ENCODE results near the gene GAPDHS. TPM values are rescaled to one million over a fixed set of nuclear protein-coding genes. Genes with fewer than 3 reads are reported as not detected.

The GAPDHS gene
- total RNA-seq, 1 experiment from 2014 or later, result not detected

DNA sequence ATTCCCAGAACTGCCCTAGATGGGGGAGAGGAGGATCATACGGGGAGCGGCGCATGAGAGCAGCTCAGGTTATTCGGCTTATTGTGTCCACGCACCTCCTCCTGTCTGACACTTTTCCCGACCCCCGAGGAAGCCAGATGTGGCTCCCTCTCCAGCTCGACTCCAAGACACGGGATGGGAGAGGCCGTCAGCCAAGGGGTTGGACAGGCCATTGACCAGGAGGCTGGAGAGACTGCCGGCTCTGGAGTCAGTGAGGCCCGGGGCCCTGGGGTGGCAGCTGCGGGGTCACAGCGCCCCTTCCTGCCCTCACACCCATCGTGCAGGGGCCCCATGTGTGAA lies 22.7 kb upstream of the GAPDHS start:
- no peak for DNase-seq
- no peak overlapping the region for H2BK15ac ChIP-seq (ENCODE audit: low read depth, low read length)
- H4K91ac ChIP-seq (ENCODE audit: insufficient read length, low read depth, low read length), result no peak overlapping the region
- no peak overlapping the region for H2BK120ac ChIP-seq (ENCODE audit: low read depth, low read length, poor library complexity, severe bottlenecking)
- no peak overlapping the region for H3K4ac ChIP-seq (ENCODE audit: low read depth, low read length)
- no peak overlapping the region for H3K9ac ChIP-seq (ENCODE audit: extremely low read depth, insufficient read length, low read length)
- no peaks in the 10 kb centered on the region for H3K4me1 ChIP-seq (ENCODE audit: insufficient read depth, low read length)
- Mint-ChIP-seq H3K36me3 (ENCODE audit: insufficient read depth in 1 of 3, low read depth in 3 of 3) (peaks cover 24 to 28% (median 27%) of the 10 kb centered on the region in 3 experiments), H3K27me3 (ENCODE audit: low read depth) (peaks cover 26% of the 10 kb centered on the region), H3K27ac (peak overlapping the region in 1 of 3 experiments; percentile 99; a peak in 1 of 7 replicates), H3K9me3 (no peaks in the 10 kb centered on the region), H3K4me1 (peaks cover 22 to 40% of the 10 kb centered on the region in 2 experiments), H3K4me3 (peak overlapping the region; percentile 97 to 98; a peak in 4 of 5 replicates)
- WGBS (ENCODE audit: extremely low coverage, insufficient read length, low lambda C conversion rate), result no CpG with 5 or more reads among the region's 15 CpGs
- H3K79me2 ChIP-seq (ENCODE audit: insufficient read depth, low read length), result peaks cover 4% of the 10 kb centered on the region; the same call in 1 of the 2 replicates
- no peak overlapping the region for H2AK5ac ChIP-seq (ENCODE audit: insufficient read length, low read length)
- TF ChIP-seq CTCF (conservative IDR thresholded peaks at IDR 0.05), result peak; percentile 3; the same call in 1 of the 3 replicates
- peaks cover 12% of the 10 kb centered on the region for H3K23me2 ChIP-seq (ENCODE audit: insufficient read length, low read depth, low read length, poor library complexity, severe bottlenecking)
- H3K18ac ChIP-seq (ENCODE audit: insufficient read length, low read depth, low read length), result no peak overlapping the region
- no peak overlapping the region for H2BK20ac ChIP-seq (ENCODE audit: low read depth, low read length, poor library complexity, severe bottlenecking)
- no peak overlapping the region for H2BK5ac ChIP-seq (ENCODE audit: insufficient read length, low read length)
- H3K27me3 ChIP-seq (ENCODE audit: insufficient read depth, low read length), result no peaks in the 10 kb centered on the region; the same call in 1 of the 2 replicates
- no peak overlapping the region for H3K14ac ChIP-seq (ENCODE audit: insufficient read depth, low read length)
- no peaks in the 10 kb centered on the region for H3K9me3 ChIP-seq (ENCODE audit: control insufficient read depth, low read depth, low read length)
- no peak overlapping the region for H3K27ac ChIP-seq (ENCODE audit: insufficient read length, low read depth, low read length)
- no peak overlapping the region for H4K8ac ChIP-seq (replicated peaks; ENCODE audit: insufficient read length, low read depth, low read length)
- H3T11ph ChIP-seq (ENCODE audit: low read length), result no peak overlapping the region
- peak overlapping the region; percentile 94 for H3K4me2 ChIP-seq (ENCODE audit: insufficient read depth, insufficient read length, low read length)
- no peak overlapping the region for H3K56ac ChIP-seq (ENCODE audit: insufficient read length, low read depth, low read length)
- H3K23ac ChIP-seq (ENCODE audit: insufficient read length, low read depth, low read length), result no peak overlapping the region
- H4K5ac ChIP-seq (ENCODE audit: insufficient read length, low read depth, low read length), result no peak overlapping the region
- H3K79me1 ChIP-seq (ENCODE audit: insufficient read depth, low read depth, low read length, poor library complexity, severe bottlenecking), result no peaks in the 10 kb centered on the region
- no peak overlapping the region for H2BK12ac ChIP-seq (ENCODE audit: insufficient read length, low read depth, low read length)
- no peaks in the 10 kb centered on the region for H4K20me1 ChIP-seq (ENCODE audit: control insufficient read depth, insufficient read depth, insufficient read length)
- no peak overlapping the region for H2AFZ ChIP-seq (ENCODE audit: low read length)

Data from H9 (cell line).